ENCODE results near the gene RILPL1.

- TF ChIP-seq EZH2 (IDR thresholded peaks at IDR 0.05; ENCODE audit: borderline replicate concordance, control insufficient read depth, low read depth, low read length) (no peak), JUNB (IDR thresholded peaks at IDR 0.05) (no peak), PML (IDR thresholded peaks at IDR 0.05; ENCODE audit: low read length) (no peak), TCF12 (IDR thresholded peaks at IDR 0.05; ENCODE audit: low read depth, low read length) (no peak), SMARCA5 (IDR thresholded peaks at IDR 0.05) (no peak)
- TF ChIP-seq, protein P1, sequence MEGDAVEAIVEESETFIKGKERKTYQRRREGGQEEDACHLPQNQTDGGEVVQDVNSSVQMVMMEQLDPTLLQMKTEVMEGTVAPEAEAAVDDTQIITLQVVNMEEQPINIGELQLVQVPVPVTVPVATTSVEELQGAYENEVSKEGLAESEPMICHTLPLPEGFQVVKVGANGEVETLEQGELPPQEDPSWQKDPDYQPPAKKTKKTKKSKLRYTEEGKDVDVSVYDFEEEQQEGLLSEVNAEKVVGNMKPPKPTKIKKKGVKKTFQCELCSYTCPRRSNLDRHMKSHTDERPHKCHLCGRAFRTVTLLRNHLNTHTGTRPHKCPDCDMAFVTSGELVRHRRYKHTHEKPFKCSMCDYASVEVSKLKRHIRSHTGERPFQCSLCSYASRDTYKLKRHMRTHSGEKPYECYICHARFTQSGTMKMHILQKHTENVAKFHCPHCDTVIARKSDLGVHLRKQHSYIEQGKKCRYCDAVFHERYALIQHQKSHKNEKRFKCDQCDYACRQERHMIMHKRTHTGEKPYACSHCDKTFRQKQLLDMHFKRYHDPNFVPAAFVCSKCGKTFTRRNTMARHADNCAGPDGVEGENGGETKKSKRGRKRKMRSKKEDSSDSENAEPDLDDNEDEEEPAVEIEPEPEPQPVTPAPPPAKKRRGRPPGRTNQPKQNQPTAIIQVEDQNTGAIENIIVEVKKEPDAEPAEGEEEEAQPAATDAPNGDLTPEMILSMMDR (IDR thresholded peaks at IDR 0.05 in 2 of 3, conservative IDR thresholded peaks at IDR 0.05 in 1 of 3; ENCODE audit: control insufficient read depth in 2 of 3, extremely low read depth in 1 of 3, insufficient read depth in 1 of 3, low read depth in 3 of 3, low read length in 3 of 3): no peak
Observed at GRCh38 chr12:123482876-123483275, 50.6 kb downstream of the RILPL1 start.

Data from GM12878 (cell line).